ENCODE measurements around the gene MVB12A. TPM values are rescaled to one million over a fixed set of nuclear protein-coding genes. Genes with fewer than 3 reads are reported as not detected.
A peak's percentile ranks its signal among the peaks of the same experiment; 100 is the strongest.

The MVB12A gene
- total and polyA plus RNA-seq, 8 donors, result 41.7 to 59.5 (median 47.1) TPM

DNA sequence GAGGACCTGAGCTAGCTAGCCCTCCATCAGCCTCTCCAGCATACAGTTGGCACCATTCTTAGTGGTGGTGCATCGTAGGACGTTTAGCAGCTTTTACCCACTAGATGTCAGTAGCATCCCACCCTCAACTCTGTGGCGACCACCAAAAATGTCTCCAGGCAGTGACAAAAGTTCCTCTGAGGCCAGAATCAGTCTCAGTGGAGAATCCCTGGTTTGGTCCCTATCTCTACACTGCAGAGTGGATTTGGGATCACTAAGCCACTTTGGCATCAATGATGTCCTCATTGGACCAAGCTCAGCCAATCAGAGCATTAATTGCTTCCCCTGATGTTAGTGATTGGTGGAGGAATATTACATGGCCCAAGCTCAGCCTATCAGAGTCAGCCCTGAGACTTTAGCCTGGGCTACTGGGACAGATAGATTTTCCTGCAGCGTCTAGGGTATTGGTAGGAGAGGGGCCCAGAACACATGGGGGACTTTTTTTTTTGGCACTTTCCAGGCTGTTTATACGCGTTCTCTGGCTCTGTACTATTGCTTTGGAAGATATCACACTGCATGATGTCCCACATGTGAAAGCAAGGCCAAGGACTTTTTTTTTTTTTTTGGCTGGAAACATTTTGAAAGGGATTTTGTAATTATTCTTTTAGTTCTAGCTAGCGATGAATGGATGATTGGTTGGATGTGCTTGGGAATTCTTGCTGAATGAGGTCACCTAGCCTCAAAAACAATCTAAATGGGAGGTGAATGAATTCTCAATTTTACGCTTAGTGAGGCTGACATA lies 21.6 kb downstream of the MVB12A start:
- no peaks in the 10 kb centered on the region for H3K27me3 ChIP-seq
- ATAC-seq (peak; percentile 44), DNase-seq (peak in 1 of 4 donors; percentile 30)
- no peak overlapping the region for H3K4me3 ChIP-seq
- H3K27ac ChIP-seq, result no peak overlapping the region
- TF ChIP-seq, protein P1, sequence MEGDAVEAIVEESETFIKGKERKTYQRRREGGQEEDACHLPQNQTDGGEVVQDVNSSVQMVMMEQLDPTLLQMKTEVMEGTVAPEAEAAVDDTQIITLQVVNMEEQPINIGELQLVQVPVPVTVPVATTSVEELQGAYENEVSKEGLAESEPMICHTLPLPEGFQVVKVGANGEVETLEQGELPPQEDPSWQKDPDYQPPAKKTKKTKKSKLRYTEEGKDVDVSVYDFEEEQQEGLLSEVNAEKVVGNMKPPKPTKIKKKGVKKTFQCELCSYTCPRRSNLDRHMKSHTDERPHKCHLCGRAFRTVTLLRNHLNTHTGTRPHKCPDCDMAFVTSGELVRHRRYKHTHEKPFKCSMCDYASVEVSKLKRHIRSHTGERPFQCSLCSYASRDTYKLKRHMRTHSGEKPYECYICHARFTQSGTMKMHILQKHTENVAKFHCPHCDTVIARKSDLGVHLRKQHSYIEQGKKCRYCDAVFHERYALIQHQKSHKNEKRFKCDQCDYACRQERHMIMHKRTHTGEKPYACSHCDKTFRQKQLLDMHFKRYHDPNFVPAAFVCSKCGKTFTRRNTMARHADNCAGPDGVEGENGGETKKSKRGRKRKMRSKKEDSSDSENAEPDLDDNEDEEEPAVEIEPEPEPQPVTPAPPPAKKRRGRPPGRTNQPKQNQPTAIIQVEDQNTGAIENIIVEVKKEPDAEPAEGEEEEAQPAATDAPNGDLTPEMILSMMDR (IDR thresholded peaks at IDR 0.05), result peak in 1 of 2 donors; percentile 17
- H3K9me3 ChIP-seq, result no peaks in the 10 kb centered on the region
- no peaks in the 10 kb centered on the region for H3K36me3 ChIP-seq
- intact Hi-C loops (cut with DNase I), result no loop called here
- no peaks in the 10 kb centered on the region for H3K4me1 ChIP-seq

DNA sequence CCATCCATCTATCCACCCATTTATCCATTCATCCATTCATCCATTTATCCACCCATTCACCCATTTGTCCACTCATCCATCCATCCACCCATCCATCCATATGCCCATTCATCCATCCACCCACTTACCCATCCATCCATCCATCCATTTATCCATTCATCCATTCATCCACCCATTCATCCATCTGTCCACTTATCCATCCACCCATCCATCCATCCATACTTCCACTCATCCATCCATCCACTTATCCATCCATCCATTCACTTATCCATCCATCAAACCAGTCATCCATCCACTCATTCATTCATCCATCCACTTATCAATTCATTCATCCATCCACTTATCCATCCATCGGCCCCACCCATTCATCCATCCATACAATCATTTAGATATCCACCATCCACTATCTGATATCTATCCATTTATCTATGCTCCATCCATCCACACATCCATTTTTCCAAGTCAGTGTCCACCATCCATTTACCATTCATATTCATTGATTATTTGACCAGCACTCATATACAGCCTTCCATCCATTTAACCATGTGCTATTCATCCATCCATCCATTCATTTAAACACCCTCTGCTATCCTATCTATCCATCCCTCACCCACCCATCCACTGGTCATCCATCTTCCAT lies 25.8 kb downstream of the MVB12A start:
- peaks cover 0 to 35% of the 10 kb centered on the region in 2 donors for H3K27me3 ChIP-seq
- DNase-seq (no peak), ATAC-seq (no peak)
- no peak overlapping the region for H3K27ac ChIP-seq
- TF ChIP-seq, protein P1 (IDR thresholded peaks at IDR 0.05), result no peak
- no peak overlapping the region for H3K4me3 ChIP-seq
- peaks cover 0 to 12% of the 10 kb centered on the region in 2 donors for H3K4me1 ChIP-seq
- no peaks in the 10 kb centered on the region for H3K36me3 ChIP-seq
- H3K9me3 ChIP-seq, result no peaks in the 10 kb centered on the region
- intact Hi-C loops (cut with DNase I), result no loop called here

DNA sequence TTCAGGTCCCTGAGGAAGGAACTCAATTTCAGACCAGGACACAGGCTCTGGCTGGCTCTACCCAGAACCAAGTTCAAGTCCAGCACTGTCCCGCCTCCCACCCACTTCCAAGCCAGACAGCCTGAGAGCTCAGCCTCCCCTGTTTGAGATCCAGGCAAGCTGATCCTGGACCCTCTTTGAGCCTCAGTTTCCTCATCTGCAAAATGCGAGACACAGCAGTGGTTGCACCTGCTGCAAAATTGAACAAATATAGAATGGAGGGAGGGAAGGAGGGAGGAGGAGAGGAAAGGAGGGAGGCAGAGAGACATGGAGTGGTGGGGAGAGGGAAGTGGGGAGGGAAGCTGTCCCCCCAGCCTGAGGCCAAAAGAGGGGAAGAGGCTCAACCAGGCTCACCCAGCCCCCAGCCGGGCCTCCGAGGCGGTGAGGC lies 27.9 kb downstream of the MVB12A start:
- peaks cover 0 to 12% of the 10 kb centered on the region in 2 donors for H3K4me1 ChIP-seq
- no peak overlapping the region for H3K27ac ChIP-seq
- no peaks in the 10 kb centered on the region for H3K36me3 ChIP-seq
- intact Hi-C loops (cut with DNase I), result no loop called here
- H3K4me3 ChIP-seq, result no peak overlapping the region
- H3K27me3 ChIP-seq, result peaks cover 0 to 41% of the 10 kb centered on the region in 2 donors
- no peaks in the 10 kb centered on the region for H3K9me3 ChIP-seq
- TF ChIP-seq, protein P1 (IDR thresholded peaks at IDR 0.05), result no peak
- ATAC-seq (no peak), DNase-seq (peak in 1 of 4 donors; percentile 14)

DNA sequence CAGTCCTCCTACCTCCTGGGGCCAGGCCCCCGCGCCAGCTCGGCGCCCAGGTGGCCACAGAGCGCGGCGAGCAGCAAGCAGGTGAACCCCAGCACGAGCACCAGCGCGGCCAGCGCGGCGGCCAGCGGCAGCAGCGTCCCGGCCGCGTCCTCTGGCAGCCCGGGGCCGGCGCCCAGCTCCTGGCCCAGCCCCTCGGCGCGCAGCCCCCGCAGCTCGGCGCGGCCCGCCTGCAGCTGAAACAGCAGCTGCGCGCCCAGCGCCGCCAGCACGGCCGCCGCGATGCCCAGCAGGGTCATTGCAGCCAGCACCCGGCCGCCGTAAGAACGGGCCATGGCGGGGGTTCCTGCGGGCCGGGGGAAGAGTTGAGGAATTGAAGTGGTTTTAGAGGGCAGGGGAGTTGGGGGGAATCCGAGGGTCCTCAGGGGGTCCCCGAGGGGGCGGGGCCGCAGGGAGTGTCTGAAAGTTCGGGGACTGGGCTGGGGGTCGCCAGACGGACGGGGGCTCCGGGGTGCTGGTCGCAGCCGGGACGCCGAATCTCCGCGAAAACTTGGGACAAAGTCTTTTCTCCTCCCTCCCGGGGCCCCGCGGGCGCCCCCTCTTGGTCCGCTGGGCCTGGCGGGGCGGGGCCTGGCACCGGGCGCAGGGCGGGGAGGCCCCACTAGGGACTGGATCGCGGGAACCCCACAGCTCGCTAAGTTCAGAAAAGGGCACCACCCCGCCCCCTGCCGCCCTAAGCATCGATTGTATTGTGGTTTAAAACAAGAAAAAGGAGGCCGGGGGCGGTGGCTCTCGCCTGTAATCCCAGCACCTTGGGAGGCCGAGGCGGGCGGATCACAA lies 28.5 kb downstream of the MVB12A start, which contains the start of gene TMEM221:
Gene TMEM221 (minus strand): TSS at position 538 of the 837 bp plus-strand sequence. CDS start 206 bp downstream, at position 332.
- Histone ChIP-seq H3K4me1 (peaks cover 0 to 12% of the 10 kb centered on the region in 2 donors), H3K27me3 (peaks cover 0 to 42% of the 10 kb centered on the region in 2 donors), H3K4me3 (peak within 1 kb of the TSS; percentile 17 to 25), H3K27ac (no peak within 1 kb of the TSS), H3K9me3 (no peaks in the 10 kb centered on the region), H3K36me3 (no peaks in the 10 kb centered on the region)
- TF ChIP-seq, protein P1 (IDR thresholded peaks at IDR 0.05), result peak; percentile 32 to 36
- ATAC-seq (peak; percentile 76), DNase-seq (peak in 2 of 4 donors; percentile 45 to 81)
- intact Hi-C loops (cut with DNase I), result no loop called here

Measured in left lung (tissue), 10 donors.